A673 (cell line): ENCODE data around the gene MASP1.

ENCODE experiments used
- CTCF ChIP-seq: fragments of 300-800, 200-600 bp; sonication (generic); conservative IDR thresholded peaks from 2 replicates; pipeline ENCODE4 v1.5.1; 2017; ENCODE audit warnings: low read depth, mild to moderate bottlenecking, antibody characterized with exemption, low read length, moderate library complexity, mixed read lengths
- EZH2 ChIP-seq: fragments of 200-600 bp; sonication (generic); IDR thresholded peaks from 2 replicates; pipeline ENCODE4 v1.6.1; 2017; ENCODE audit warnings: borderline replicate concordance, low read depth, mild to moderate bottlenecking, mixed read lengths, antibody characterized with exemption, low read length; ENCODE audit not compliant: poor library complexity, severe bottlenecking

DNA sequence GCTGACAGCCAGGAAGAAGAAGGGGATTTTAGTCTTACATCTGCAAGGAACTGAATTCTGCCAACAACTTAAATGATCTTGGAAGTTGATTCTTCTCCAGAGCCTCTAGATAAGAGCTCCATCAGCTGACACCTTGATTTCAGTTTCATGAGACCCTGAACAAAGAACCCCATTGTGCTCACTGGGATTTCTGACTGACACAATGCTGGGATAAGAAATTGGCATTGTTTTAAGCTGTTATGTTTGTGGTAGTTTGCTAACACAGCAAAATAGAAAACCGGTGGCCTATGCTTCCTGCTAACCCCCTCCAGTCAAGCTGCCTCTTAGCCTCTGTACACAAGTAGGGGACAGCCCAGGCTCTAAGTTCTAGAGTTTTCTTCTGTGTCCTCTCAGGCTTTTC, 36.2 kb downstream of the MASP1 start:
- TF ChIP-seq CTCF: no peak
- TF ChIP-seq EZH2: no peak
